OCI-LY3 (cell line): ENCODE measurements around the gene CNTROB.

Source experiments
- EZH2phosphoT487 ChIP-seq: fragments of 200-600 bp; shearing (Covaris generic); IDR thresholded peaks from 2 replicates; pipeline ENCODE4 v1.6.1; 2018; ENCODE audit warnings: antibody characterized with exemption, mixed run types, low read depth
- TF ChIP-seq, protein P1 (sequence below): fragments of 200-600, 300-600 bp; sonication (generic); IDR thresholded peaks from 2 replicates; pipeline ENCODE4 v1.5.1; 2014; ENCODE audit warnings: antibody characterized with exemption, low read length, low read depth

DNA sequence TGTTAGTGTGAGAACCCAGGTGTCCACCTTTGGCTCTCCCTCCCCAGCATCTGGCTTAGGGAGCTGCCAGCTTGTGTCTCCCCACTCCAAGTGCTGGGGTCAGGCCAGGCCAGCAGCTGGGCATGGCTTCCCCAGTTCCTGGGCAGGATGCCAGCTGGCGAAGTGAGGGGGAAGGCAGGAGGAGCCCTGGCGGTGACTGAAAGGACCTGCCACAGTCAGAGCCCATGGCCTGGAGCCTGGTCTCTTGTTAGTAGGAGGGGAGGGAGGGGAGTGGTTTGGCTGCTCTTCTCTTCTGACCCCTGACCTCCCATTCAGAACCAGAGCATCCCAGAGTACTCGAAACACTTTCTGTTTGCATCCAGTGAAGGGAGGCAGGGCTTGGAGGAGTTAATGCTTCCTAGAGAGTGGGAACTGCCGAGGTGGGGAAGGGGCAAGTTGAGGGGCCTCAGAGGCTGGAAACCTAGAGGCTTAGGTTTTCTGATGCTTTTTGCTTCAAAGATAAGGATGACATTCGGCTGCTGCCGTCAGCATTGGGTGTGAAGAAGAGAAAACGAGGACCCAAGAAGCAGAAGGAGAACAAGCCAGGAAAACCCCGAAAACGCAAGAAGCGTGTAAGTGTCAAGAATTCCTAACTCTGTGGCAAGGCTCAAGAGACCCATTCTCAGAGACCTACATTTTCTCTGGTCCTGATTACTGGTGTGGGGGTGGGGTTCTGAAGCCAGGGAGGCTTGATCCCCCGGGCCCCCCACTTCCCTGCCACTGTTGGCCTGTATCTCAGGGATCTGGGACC lies 42.6 kb upstream of the CNTROB start:
- TF ChIP-seq, protein P1, sequence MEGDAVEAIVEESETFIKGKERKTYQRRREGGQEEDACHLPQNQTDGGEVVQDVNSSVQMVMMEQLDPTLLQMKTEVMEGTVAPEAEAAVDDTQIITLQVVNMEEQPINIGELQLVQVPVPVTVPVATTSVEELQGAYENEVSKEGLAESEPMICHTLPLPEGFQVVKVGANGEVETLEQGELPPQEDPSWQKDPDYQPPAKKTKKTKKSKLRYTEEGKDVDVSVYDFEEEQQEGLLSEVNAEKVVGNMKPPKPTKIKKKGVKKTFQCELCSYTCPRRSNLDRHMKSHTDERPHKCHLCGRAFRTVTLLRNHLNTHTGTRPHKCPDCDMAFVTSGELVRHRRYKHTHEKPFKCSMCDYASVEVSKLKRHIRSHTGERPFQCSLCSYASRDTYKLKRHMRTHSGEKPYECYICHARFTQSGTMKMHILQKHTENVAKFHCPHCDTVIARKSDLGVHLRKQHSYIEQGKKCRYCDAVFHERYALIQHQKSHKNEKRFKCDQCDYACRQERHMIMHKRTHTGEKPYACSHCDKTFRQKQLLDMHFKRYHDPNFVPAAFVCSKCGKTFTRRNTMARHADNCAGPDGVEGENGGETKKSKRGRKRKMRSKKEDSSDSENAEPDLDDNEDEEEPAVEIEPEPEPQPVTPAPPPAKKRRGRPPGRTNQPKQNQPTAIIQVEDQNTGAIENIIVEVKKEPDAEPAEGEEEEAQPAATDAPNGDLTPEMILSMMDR, result no peak
- no peak for TF ChIP-seq EZH2phosphoT487
